ENCODE measurements around the gene ADIPOR2. TPM values are rescaled to one million over a fixed set of nuclear protein-coding genes. Genes with fewer than 3 reads are reported as not detected.
A peak's percentile ranks its signal among the peaks of the same experiment; 100 is the strongest.

Gene ADIPOR2
- 51.3 TPM for polyA plus RNA-seq (2012; ENCODE audit: insufficient read depth, insufficient read length)

GRCh38 chr12:1690578-1691122, at the start of gene ADIPOR2:
TSS of gene ADIPOR2 (plus strand) at chr12:1691070. CDS start at chr12:1754344, 63,274 bp downstream.
- DNase-seq (ENCODE audit: low read depth, low spot score) = peak; percentile 95
- H3K4me3 ChIP-seq (ENCODE audit: low read length) = peak within 1 kb of the TSS; percentile 85

- H3K4me3 ChIP-seq (ENCODE audit: low read length) = no peak overlapping the region
- DNase-seq (ENCODE audit: low read depth, low spot score) = no peak
Measured at GRCh38 chr12:1642513-1642912, 48.4 kb upstream of the ADIPOR2 start.

- H3K4me3 ChIP-seq (ENCODE audit: low read length) = no peak overlapping the region
- DNase-seq (ENCODE audit: low read depth, low spot score) = no peak
Measured at GRCh38 chr12:1643043-1643442, 47.8 kb upstream of the ADIPOR2 start.

GRCh38 chr12:1643905-1644533, 46.9 kb upstream of the ADIPOR2 start:
- no peak overlapping the region for H3K4me3 ChIP-seq (ENCODE audit: low read length)
- DNase-seq (ENCODE audit: low read depth, low spot score) = no peak

GRCh38 chr12:1644534-1645438, 46.1 kb upstream of the ADIPOR2 start:
- peak; percentile 28 for DNase-seq (ENCODE audit: low read depth, low spot score)
- no peak overlapping the region for H3K4me3 ChIP-seq (ENCODE audit: low read length)

- no peak overlapping the region for H3K4me3 ChIP-seq (ENCODE audit: low read length)
- DNase-seq (ENCODE audit: low read depth, low spot score) = no peak
Measured at GRCh38 chr12:1645819-1646218, 45.1 kb upstream of the ADIPOR2 start.

GRCh38 chr12:1646569-1647284, 44.1 kb upstream of the ADIPOR2 start:
- DNase-seq (ENCODE audit: low read depth, low spot score) = no peak
- no peak overlapping the region for H3K4me3 ChIP-seq (ENCODE audit: low read length)

GRCh38 chr12:1647285-1647669, 43.6 kb upstream of the ADIPOR2 start:
- DNase-seq (ENCODE audit: low read depth, low spot score) = no peak
- no peak overlapping the region for H3K4me3 ChIP-seq (ENCODE audit: low read length)

GRCh38 chr12:1650260-1650977, 40.5 kb upstream of the ADIPOR2 start:
- no peak for DNase-seq (ENCODE audit: low read depth, low spot score)

GRCh38 chr12:1650978-1651361, 39.9 kb upstream of the ADIPOR2 start:
- no peak for DNase-seq (ENCODE audit: low read depth, low spot score)
- no peak overlapping the region for H3K4me3 ChIP-seq (ENCODE audit: low read length)

More at GRCh38 chr12:1650260-1650977, 40.5 kb upstream of the ADIPOR2 start:
- H3K4me3 ChIP-seq (ENCODE audit: low read length) = no peak overlapping the region

- no peak for DNase-seq (ENCODE audit: low read depth, low spot score)
- no peak overlapping the region for H3K4me3 ChIP-seq (ENCODE audit: low read length)
Measured at GRCh38 chr12:1651946-1652345, 38.9 kb upstream of the ADIPOR2 start.

GRCh38 chr12:1655225-1655788, 35.6 kb upstream of the ADIPOR2 start:
- no peak overlapping the region for H3K4me3 ChIP-seq (ENCODE audit: low read length)
- DNase-seq (ENCODE audit: low read depth, low spot score) = no peak

GRCh38 chr12:1656902-1657301, 34.0 kb upstream of the ADIPOR2 start:
- H3K4me3 ChIP-seq (ENCODE audit: low read length) = no peak overlapping the region
- no peak for DNase-seq (ENCODE audit: low read depth, low spot score)

- no peak overlapping the region for H3K4me3 ChIP-seq (ENCODE audit: low read length)
Measured at GRCh38 chr12:1657688-1658087, 33.2 kb upstream of the ADIPOR2 start.

GRCh38 chr12:1660304-1661187, 30.3 kb upstream of the ADIPOR2 start:
- no peak overlapping the region for H3K4me3 ChIP-seq (ENCODE audit: low read length)
- no peak for DNase-seq (ENCODE audit: low read depth, low spot score)

More at GRCh38 chr12:1657688-1658087, 33.2 kb upstream of the ADIPOR2 start:
- DNase-seq (ENCODE audit: low read depth, low spot score) = no peak

GRCh38 chr12:1661553-1662335, 29.1 kb upstream of the ADIPOR2 start:
- DNase-seq (ENCODE audit: low read depth, low spot score) = peak; percentile 82
- peak overlapping the region; percentile 49 for H3K4me3 ChIP-seq (ENCODE audit: low read length)

Measured in Jurkat, Clone E6-1 (cell line).